ENCODE measurements around the gene VWF. TPM values are rescaled to one million over a fixed set of nuclear protein-coding genes. Genes with fewer than 3 reads are reported as not detected.

Gene VWF
- total RNA-seq, 2 experiments from 2014 or later, result 0.11 to 0.13 TPM

DNA sequence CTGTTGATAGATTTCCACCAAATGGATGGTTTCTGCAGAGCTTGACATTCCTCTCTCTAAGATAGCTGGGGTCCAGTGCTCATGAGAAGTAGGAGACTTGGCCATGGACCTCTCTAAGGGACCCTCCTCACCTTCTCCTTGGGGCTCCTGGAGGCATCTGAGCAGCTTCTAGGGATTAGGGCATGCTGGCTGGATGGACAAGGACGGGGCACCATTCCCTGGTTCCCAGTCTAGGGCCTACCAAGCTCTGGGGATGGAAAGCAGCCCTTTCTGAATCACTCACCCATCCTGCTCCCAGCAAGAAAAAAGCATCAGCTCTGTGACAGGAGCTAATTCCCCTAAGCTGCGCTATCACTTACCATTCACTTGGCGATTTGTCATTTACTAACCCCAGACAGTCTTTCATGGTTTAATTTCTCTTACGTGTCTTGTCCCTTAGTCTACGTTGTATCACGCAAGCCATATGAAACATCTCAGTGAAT lies 39.5 kb downstream of the VWF start:
- Mint-ChIP-seq H3K27ac (no peak overlapping the region), H3K4me3 (no peak overlapping the region), H3K9me3 (no peaks in the 10 kb centered on the region), H3K27me3 (peaks cover 2% of the 10 kb centered on the region), H3K4me1 (ENCODE audit: low read depth) (peaks cover 3% of the 10 kb centered on the region), H3K36me3 (ENCODE audit: low read depth) (no peaks in the 10 kb centered on the region)
- TF ChIP-seq, protein P1, sequence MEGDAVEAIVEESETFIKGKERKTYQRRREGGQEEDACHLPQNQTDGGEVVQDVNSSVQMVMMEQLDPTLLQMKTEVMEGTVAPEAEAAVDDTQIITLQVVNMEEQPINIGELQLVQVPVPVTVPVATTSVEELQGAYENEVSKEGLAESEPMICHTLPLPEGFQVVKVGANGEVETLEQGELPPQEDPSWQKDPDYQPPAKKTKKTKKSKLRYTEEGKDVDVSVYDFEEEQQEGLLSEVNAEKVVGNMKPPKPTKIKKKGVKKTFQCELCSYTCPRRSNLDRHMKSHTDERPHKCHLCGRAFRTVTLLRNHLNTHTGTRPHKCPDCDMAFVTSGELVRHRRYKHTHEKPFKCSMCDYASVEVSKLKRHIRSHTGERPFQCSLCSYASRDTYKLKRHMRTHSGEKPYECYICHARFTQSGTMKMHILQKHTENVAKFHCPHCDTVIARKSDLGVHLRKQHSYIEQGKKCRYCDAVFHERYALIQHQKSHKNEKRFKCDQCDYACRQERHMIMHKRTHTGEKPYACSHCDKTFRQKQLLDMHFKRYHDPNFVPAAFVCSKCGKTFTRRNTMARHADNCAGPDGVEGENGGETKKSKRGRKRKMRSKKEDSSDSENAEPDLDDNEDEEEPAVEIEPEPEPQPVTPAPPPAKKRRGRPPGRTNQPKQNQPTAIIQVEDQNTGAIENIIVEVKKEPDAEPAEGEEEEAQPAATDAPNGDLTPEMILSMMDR (IDR thresholded peaks at IDR 0.05), result no peak
- intact Hi-C loops (cut with micrococcal nuclease), result no loop called here
- no peak for DNase-seq
- POLR2A ChIA-PET, result no interaction called here
- ATAC-seq, result no peak
- CTCF ChIA-PET, result interaction anchor here (1.1 to 1.2 kb wide), 3 partner anchors 9 to 199 kb away, joined by 3 to 4 read pairs (median 3); no protein-coding TSS in a partner anchor

- H3K4me1 Mint-ChIP-seq (ENCODE audit: low read depth), result peaks cover 3% of the 10 kb centered on the region
- H3K27ac Mint-ChIP-seq, result no peak overlapping the region
- ATAC-seq (no peak), DNase-seq (no peak)
- CTCF ChIA-PET, result interaction anchor here (0.8 to 1.2 kb wide), 4 partner anchors 9 to 200 kb away, joined by 3 to 4 read pairs (median 3); no protein-coding TSS in a partner anchor
- POLR2A ChIA-PET, result interaction anchor here (1.0 kb wide), 1 partner anchor 9 kb away, joined by 4 read pairs; no protein-coding TSS in a partner anchor
- no peaks in the 10 kb centered on the region for H3K9me3 Mint-ChIP-seq
- no peak overlapping the region for H3K4me3 Mint-ChIP-seq
- peaks cover 2% of the 10 kb centered on the region for H3K27me3 Mint-ChIP-seq
- TF ChIP-seq, protein P1 (IDR thresholded peaks at IDR 0.05), result no peak
- H3K36me3 Mint-ChIP-seq (ENCODE audit: low read depth), result no peaks in the 10 kb centered on the region
- intact Hi-C loops (cut with micrococcal nuclease), result no loop called here
Observed at GRCh38 chr12:6084261-6084968, 40.1 kb downstream of the VWF start.

GRCh38 chr12:6083601-6084000 lies 40.9 kb downstream of the VWF start:
- Mint-ChIP-seq H3K4me3 (no peak overlapping the region), H3K9me3 (no peaks in the 10 kb centered on the region), H3K36me3 (ENCODE audit: low read depth) (no peaks in the 10 kb centered on the region), H3K27me3 (peaks cover 2% of the 10 kb centered on the region), H3K4me1 (ENCODE audit: low read depth) (no peaks in the 10 kb centered on the region), H3K27ac (no peak overlapping the region)
- DNase-seq (no peak), ATAC-seq (no peak)
- ChIA-PET POLR2A (interaction anchor here (0.7 to 1.0 kb wide), 2 partner anchors 8 to 106 kb away, joined by 3 to 4 read pairs; no protein-coding TSS in a partner anchor), CTCF (interaction anchor here (0.8 kb wide), 1 partner anchor 94 kb away, joined by 3 read pairs; no protein-coding TSS in a partner anchor)
- TF ChIP-seq, protein P1 (IDR thresholded peaks at IDR 0.05), result no peak
- intact Hi-C loops (cut with micrococcal nuclease), result no loop called here

DNA sequence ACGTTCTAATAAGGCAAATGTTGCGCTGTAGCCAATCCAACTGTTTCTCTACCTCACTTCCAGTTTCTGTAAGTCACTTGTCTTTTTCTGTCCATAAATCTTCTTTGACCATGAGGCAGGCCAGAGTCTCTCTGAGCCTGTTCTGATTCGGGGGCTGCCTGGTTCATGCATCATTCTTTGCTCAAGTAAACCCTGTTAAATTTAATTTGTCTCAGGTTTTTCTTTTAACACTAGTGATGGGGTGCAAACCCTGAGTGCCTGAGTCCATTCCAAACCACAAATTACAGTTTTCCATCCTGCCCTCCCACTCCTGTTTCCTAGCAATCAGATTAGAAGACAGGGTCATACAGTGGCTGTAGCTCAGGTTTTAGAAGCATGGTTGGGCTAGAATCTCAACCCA lies 41.9 kb downstream of the VWF start:
- Mint-ChIP-seq H3K4me1 (ENCODE audit: low read depth) (no peaks in the 10 kb centered on the region), H3K27ac (no peak overlapping the region), H3K4me3 (no peak overlapping the region), H3K27me3 (peaks cover 2% of the 10 kb centered on the region), H3K9me3 (no peaks in the 10 kb centered on the region), H3K36me3 (ENCODE audit: low read depth) (no peaks in the 10 kb centered on the region)
- CTCF ChIA-PET, result interaction anchor here (0.6 kb wide), 1 partner anchor 152 kb away, joined by 3 read pairs; no protein-coding TSS in a partner anchor
- TF ChIP-seq, protein P1 (IDR thresholded peaks at IDR 0.05), result no peak
- ATAC-seq (no peak), DNase-seq (no peak)
- intact Hi-C loops (cut with micrococcal nuclease), result no loop called here
- POLR2A ChIA-PET, result interaction anchor here (0.5 kb wide), 1 partner anchor 88 kb away, joined by 3 read pairs; no protein-coding TSS in a partner anchor
